GM20431 (cell line): ENCODE data around the gene KLF13.

Source experiments
- in situ Hi-C: fragments of 300-500 bp; cut with MseI, MboI; formaldehyde crosslinking; loops from one replicate; pipeline ENCODE4 v1.15.0; 2020; ENCODE audit warnings: low sequenced_read_pairs; ENCODE audit not compliant: unreplicated experiment

The KLF13 gene

DNA sequence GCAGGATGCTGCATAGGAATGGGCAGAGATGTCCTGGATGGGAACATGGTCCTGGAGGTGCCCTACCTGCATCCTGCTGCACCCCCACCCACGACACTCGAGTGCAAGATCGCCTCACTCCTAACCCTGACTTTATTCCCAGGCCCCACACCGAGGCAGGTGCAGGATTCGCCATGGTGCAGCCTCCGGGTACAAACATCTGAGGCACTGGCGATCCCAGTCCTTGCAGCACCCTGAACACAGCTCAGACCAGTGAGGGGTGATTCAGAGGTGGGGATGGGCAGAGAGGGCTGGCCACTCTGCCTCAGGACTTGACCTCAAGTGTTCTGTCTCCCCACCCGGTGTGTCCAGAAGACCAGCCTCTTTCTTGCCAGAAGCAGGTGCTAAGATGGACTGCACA is 49.1 kb downstream of the KLF13 start:
- in situ Hi-C loops: no loop called here

GRCh38 chr15:31376511-31376910 is 49.9 kb downstream of the KLF13 start:
- in situ Hi-C loops: no loop called here

GRCh38 chr15:31377030-31377429 is 50.4 kb downstream of the KLF13 start:
- in situ Hi-C loops: no loop called here

DNA sequence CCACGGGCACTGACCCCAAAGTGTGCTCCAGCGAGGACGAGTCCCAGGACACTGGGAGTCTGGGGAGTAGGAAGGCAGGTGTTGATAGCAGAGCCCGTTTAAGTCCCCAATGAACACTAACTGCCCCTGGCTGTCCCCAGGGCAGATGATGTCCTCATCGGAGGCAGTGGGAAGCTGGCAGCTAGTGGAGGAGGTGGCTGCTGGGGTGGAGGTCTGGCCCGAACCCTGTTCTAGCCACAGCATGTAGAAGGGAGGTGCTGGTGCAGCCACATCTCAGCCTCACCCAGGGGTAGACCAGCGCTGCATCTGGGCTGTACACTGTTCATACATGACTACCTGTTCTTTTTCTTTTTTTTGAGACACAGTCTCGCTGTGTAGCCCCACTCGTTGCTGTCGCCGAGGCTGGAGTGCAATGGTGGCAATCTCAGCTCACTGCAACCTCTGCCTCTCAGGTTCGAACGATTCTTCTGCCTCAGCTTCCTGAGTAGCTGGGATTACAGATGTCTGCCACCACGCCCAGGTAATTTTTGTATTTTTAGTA is 51.8 kb downstream of the KLF13 start:
- in situ Hi-C loops: no loop called here

DNA sequence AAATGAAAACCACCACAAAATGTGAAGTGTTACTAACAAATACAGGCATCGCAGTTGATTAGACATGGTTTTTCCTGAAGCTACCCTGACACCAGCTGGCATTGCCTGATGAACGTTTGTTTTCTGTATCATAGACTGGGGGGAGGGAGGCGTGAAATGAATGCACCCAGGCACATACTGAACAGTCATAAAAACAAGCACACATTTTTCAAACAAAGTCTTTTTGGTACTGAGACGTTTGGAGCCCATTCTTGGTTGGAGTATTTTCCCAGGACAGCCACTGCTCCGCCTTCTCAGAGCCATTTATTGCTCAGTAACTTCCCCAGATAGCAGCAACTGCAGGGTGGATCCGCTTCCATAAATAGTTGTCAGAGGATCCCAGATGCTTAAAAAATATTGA is 52.4 kb downstream of the KLF13 start:
- in situ Hi-C loops: no loop called here

DNA sequence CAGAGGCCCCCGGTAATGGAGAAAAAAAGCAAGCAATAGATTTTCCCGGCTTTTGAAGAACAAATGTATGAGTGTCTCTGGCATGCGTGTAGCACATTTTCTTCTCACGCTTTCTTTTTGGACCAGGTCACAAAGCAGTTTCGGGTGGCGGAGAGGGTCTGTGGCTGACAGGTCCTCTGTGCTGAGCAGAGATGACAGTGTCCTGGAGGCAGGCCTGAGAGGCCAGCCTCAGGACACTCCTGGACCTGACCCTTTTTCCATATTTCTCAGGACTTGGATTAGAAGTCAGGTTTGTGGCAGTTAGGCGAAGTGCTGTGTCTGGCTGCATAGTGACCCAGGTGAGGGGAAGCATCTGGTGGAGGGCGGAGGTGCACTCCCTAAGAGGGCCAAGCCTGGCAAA is 52.9 kb downstream of the KLF13 start:
- in situ Hi-C loops: no loop called here

DNA sequence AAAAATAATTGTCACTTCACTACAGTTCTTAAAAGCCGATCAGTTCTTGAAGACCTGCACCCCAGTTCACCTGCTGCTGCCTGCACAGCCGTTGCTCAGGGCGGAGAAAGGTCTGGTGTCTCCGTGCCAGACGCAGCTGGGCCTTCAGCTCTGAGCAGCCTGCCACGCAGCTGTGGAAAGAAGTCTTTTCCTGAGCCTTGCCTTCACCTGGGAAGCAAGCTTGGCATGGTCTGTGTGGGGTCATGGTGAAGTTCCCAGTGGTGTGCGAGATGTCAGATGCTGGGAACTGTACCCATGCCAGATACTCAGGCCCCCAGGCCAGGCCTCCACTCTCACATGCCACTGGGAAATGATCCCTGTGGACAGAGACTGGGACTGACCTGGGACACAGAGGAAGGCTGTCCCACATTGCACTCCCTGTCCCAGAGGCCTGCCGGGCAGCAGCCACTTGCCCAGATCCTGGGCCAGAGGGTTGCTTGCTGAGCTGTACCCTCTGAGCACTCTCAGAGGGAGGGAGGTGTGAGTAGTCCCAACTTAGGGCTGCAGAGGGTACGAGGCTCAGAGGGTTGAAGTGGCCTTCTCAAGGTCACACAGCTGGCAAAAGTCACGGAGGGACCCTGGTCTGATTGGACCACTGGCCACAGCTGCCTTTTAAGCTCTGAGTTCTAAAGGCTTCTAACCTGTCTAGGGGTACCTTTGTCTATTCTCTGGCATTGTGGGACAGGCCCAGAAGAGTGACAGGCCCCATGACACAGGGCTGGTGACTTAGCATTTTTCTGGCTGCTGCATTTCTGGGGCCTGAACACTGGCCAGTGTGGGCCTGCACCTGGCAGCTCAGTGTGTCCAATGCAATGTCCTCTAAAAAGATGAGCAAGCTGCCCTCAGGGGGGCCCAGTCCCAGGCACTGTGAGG is 55.4 kb downstream of the KLF13 start:
- in situ Hi-C loops: no loop called here

- in situ Hi-C loops: no loop called here
Measured at GRCh38 chr15:31382713-31383045, 56.0 kb downstream of the KLF13 start.

DNA sequence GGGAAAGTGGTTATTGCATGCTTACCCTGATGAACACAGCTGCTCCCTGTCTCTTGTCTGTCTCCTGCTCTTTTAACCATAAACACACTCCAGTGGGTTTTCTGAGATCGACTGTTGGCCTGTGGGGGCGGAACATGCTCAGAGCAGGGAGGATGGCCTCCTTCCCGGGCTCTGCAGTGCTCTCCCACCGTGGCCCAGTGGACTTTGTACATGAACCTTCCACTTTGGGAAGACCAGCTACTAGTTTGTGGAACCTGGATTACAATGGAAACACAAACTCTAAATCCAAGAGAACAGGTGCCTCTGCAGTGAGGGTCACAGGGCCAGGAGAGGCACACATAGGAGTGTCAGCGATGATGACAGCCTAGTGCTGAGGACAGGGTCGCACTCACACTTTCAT is 56.5 kb downstream of the KLF13 start:
- in situ Hi-C loops: no loop called here

- in situ Hi-C loops: no loop called here
Measured at GRCh38 chr15:31384568-31384967, 57.9 kb downstream of the KLF13 start.

DNA sequence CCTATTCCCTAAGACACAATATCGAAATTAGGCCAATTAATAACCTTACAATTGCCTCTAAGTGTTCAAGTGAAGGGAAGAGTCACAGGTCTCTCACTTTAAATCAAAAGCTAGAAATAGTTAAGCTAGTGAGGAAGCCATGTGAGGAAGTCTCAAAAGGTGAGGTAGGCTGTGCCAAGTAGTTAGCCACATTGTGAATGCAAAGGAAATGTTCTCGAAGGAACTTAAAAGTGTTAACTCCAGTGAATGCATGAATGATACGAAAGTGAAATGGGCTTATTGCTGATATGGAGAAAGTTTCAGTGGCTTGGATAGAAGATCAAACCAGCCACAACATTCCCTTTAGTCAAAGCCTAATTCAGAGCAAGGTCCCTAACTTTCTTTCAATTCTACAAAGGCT is 59.1 kb downstream of the KLF13 start:
- in situ Hi-C loops: no loop called here

GRCh38 chr15:31387092-31387478 is 60.5 kb downstream of the KLF13 start:
- in situ Hi-C loops: no loop called here

DNA sequence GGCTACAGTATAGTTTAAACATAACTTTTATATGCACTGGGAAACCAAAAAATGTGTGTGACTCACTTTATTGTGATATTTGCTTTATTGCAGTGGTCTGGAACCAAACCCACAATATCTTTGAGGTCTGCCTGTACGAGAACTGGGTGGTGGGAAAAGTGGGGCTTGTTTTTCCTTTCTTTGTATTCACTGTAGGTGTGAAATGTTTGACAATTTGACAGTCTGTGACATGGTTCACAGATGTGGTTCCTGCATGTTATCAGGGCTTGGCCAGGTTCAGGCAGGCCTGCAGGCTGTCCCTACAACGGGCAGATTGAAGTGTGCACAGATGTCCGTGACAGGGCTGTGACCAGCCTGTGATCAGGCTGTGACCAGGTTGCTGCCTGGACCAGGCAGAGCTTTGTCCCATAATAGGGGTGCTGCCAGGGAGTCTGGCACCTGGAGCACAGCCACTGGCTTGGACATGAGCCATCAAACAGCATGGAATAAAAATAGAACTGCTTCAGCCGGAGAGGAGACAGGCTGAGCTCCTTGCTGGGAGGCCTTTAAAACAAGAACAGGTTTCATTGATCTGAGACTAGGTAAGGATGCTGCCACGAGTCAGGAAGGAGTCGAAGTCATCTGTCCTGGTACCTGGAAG is 61.0 kb downstream of the KLF13 start:
- in situ Hi-C loops: no loop called here

DNA sequence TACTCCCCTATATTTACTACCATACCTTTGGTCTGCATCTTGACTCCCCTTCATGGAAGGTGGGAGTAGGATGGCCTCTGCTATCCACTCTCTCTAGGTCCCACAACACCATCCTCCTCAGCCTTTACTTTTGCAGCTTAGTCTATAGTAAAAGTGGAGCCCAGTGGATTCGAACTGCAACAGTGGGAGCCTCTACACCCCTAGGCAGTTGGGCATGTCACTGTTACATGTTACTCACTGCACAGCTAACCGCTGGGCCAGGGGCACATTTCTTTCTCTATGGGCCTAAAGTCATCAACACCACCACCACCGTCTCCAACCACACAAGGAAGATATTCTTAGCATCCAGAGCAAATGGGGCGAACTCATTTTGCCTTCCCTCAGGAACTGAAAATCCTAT is 62.9 kb downstream of the KLF13 start:
- in situ Hi-C loops: no loop called here

DNA sequence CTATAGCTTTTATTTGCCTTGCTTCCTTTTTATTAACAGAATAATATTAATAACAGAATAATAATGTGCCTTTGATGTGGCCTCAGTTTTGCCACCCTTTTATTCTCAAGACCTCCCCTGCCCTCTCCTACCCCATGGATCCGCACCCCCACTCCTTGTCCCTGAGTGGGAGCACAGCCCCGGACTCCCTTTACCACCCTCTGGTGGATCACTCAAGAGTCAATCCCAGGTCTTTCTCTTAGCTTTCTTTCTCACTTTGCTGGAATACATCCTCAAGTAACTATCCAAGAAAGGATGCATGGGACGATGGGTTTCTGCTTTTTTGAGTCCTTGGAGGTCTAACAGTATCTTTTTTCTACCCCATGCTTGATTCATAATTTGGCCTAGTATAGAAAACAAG is 63.4 kb downstream of the KLF13 start:
- in situ Hi-C loops: no loop called here

- in situ Hi-C loops: no loop called here
Measured at GRCh38 chr15:31390777-31391486, 64.3 kb downstream of the KLF13 start.

GRCh38 chr15:31391687-31392671 is 65.3 kb downstream of the KLF13 start:
- in situ Hi-C loops: no loop called here

- in situ Hi-C loops: no loop called here
Measured at GRCh38 chr15:31392761-31393401, 66.2 kb downstream of the KLF13 start.

DNA sequence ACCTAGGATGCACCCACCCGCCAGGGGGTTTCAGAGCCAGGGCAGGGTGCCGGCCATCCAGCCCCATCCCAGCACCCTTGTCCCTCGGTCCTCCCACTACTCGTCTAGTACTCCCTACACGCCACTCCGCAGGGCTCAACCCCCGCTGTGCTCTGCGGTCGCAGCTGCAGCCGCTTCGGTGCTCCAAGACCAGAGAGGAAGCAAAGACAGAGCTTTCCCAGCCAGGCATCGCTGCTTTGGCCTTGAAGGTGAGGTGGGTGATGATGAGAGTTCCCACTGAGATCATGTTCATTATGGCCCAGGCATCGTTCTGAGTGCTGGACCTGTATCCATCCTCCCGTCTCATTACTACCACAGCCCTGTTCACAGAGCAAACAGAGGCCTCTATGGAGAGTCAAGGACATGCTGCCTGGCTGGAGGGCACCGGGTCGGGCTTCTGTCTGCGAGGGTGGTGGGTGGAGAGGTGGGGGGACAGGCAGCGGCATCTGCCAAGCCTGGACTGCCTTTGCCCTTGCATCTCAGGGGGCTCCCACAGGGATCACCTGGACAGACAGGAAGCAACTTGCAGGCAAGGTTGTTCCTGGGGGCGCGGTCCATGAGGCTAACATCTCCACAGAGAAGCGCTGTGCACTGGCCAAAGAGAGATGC is 66.9 kb downstream of the KLF13 start:
- in situ Hi-C loops: no loop called here
